GM21360 (cell line): ENCODE data around the gene PTPRN2.
"Not testable (repeated sequence)": the region's sequence is repeated elsewhere in the genome, so short reads cannot be mapped to it uniquely, and the experiment has no call there.

Experiments
- ATAC-seq: cut with Tn5 transposase; IDR thresholded peaks from one replicate; pipeline ENCODE4 v1.9.1; 2021; ENCODE audit warnings: mild to moderate bottlenecking, moderate library complexity; ENCODE audit not compliant: unreplicated experiment

The PTPRN2 gene

DNA sequence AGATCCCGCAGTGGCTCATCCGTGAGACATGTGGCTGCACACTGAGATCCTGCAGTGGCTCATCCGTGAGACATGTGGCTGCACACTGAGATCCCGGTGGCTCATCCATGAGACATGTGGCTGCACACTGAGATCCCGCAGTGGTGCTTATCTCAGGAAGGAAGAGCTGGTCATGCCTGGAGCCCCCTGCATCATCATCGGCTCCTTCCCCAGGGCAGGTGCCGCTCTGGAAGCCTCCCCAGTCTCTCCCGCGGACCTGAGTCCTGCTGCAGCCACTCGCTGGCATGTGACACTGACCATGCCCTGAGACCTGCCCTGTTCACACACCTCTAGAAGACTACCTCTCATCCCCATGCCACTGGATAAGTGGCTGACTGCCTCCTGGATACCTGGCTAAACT, 181.3 kb downstream of the PTPRN2 start:
- ATAC-seq = no peak

DNA sequence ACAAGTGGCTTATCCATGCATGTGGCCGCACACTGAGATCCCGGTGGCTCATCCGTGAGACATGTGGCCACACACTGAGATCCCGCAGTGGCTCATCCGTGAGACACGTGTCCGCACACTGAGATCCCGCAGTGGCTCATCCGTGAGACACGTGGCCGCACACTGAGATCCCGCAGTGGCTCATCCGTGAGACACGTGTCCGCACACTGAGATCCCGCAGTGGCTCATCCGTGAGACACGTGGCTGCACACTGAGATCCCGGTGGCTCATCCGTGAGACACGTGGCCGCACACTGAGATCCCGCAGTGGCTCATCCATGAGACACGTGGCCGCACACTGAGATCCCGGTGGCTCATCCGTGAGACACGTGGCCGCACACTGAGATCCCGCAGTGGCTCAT, 181.9 kb downstream of the PTPRN2 start:
- ATAC-seq = not testable (repeated sequence)

DNA sequence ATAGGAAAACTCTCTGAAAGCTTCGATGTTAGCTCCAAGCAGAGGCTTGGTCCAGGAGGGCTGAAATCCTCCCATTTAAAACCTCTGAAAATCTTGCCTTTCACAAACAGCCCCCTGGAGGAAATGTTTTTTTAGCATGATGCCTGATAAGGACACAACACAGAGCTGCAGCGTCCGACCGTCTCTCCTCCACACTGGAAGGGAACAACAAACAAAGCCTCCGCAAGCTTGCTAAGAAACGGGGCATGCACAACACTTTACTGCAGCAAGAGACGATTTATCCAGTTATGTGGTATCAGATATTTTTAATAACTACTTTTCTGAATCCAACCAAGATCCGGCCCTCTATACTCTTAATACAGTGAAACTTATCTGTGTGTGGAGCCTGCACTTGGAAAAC, 182.3 kb downstream of the PTPRN2 start:
- no peak for ATAC-seq

DNA sequence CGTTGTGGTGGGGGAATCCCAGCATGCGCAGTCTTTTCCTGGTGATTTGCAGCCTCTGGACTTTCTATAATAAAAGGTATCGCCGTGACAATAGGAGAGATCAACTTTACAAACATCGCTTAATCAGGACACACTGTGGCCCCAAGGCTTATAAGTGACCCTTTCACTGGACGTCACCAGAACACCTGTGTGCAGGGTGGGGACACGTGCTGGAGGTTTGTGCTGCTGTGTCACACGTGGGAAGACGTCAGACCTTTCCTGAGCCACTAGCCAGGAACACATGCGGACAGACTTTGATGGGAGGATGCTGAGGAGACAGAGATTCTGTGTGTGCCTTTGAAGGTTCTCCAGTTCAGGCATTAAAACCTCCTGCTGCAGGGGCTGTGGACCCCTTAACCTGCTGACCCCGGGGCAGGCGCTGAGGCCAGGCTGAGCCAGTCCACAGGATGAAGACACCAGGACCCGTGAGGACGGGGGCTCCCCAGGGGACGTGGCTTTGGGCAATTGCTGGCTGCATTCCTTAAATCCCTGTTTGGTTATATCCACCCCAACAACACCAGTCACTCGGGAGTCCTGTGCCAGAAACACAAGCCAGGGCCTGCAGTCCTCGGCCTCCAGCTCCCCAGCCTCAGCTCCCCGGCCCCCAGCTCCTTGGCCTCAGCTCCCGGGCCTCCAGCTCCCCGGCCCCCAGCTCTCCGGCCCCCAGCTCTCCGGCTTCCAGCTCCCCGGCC, 183.4 kb downstream of the PTPRN2 start:
- ATAC-seq = no peak

DNA sequence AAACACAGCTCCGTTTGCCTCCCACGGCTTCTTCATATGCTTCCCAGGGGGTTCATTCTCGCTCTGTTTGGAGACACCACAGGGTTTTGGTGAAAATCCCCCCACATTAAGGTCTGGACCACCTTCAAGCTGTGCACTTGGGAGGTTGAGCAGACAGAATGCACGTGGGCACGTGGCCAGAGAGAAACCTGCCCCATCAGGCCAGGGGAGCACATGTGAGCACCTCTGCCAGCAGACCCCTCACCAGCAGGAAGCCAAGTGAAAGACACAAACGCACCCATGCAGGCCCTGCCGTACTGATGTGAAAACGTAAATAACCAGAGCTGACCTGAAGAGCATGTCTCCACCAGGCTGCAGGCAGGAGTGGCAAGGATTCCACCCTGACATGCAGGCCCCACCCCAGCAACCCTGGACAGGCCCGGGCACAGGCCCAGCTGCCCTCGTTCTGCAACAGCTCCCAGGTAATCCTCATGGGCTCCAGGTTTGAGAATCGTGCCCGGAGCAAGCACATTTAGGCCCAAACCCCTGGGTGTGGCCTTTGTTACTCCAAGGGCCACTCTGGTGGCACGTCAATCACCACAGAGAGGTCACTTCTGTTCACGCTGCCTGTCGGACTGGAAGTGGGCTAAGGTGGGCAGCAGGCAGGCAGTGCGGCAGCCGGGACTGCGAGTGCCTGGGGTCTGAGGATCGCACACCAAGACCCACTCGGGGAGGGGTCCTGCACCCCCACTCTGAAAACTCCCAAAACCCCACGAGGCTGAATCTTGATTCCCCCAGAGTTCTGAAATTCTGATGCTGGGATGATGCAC, 184.4 kb downstream of the PTPRN2 start:
- ATAC-seq = no peak

DNA sequence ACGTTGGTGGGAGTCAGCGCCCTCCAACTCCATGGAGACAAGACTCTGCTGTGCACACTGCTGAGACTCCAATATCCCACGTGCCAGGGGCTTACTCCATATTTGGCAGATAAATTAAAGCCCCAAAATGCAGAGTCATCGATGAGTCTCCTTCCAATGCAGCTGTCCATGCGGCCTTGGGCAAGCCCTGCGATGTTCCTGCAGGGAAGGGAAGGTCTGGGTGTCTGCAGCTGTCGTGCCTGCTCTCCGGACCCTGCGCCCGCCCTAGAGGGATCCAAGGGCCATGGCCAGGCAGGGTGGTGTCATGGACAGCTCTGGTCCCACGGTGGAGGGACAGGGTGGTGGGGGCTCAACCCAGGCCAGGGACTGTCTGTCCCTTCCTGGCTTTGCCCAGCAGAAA, 185.2 kb downstream of the PTPRN2 start:
- no peak for ATAC-seq

DNA sequence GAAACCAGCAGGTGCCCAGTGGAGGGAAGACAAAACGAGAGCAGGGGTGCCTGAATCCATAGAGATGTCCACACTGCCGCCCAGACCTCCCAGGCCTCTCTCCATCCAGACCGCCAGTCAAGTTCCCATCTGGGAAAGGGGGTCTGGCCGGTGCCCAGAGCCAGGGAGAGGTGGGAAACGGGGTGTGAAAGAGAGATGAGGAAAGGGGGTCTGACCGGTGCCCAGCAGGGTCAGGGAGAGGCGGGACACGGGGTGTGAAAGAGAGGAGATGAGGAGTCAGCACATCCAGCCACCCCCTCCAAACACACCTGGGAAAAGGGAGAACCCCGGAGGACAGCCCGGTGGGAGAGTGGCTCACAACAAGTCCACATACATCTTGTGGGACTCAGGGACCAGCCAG, 185.8 kb downstream of the PTPRN2 start:
- ATAC-seq = no peak

DNA sequence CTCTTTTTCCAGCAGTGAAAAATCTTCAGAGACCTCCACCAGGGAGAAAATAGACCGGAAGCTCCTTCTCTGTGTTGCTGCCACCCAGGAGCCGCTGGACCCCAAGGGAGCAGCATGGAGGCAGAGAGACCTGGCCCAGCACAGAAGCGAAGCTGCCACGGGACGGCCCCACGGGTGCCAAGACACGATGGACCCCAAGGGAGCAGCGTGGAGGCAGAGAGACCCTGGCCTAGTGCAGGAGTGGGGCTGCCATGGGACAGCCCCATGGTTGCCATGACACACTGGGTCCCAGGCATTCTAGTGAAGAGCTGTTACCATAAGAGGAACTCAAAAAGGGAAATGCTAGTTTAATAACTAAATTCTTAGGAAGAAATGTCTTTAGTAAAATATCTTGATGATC, 186.3 kb downstream of the PTPRN2 start:
- no peak for ATAC-seq

DNA sequence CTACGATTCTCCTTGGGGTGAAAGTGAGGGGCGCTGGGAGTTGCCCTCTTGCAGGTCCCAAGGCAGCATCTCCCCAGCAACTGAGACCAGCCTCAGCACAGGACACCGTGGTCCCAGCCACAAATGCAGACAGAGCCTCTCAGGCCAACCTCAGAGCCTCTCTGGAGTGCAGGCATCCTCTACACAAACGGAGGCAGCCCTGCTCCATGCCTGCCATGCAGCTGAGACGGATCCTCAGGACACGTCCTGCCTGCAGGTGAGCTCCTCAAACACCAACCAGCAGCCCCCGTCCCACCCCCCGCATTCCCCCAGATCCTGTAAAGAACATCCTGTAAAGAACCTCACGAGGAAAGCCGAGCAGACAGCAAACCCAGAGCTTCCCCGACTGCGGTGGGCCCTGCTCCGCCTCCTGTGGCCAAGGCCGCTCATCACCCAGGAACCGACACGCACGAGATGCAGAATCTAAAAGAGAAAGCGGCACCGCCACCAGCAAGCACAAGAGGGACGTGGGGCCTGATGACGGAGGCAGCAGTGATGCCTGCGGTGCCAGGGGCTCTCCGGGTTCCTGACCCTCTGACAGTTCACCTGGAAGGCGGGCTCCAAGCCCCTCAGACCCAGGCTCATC, 186.9 kb downstream of the PTPRN2 start:
- no peak for ATAC-seq

DNA sequence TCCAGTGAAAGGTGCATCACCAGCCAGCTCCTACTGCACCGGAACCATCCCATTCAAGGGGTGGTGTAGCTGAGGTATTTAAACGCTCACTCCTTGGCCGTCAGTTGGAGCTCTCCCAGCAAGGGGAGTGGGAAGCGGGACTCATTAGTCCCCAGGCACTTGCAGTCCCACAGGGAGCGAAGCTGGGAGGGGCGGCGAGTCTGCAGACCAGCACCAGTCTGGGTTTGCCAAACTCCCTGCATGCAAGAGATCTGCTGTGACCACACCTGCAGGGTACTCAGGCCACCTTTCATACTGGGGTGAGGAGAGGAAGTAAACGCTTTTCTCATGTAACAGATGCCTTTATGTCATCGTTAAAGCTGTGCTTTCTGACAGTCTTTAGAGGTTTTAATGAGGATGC, 187.9 kb downstream of the PTPRN2 start:
- ATAC-seq = no peak

DNA sequence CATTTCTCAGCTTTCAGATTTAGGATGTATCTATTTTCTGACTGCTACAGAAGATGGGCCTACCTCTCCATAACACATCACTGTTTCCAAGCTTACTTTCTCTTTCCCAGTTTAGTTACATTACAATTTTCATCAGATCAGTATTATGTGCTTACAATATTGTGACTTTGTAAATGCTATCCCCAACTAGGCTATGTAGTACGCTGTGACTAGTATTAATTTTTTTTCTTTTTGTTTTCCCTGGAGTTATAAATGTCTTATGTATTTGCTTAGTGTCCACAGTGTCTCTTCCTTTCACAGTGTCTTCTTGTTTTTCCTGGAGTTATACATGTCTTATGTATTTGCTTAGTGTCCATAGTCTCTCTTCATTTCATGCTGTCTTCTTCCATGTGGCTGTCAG, 188.9 kb downstream of the PTPRN2 start:
- ATAC-seq = no peak

DNA sequence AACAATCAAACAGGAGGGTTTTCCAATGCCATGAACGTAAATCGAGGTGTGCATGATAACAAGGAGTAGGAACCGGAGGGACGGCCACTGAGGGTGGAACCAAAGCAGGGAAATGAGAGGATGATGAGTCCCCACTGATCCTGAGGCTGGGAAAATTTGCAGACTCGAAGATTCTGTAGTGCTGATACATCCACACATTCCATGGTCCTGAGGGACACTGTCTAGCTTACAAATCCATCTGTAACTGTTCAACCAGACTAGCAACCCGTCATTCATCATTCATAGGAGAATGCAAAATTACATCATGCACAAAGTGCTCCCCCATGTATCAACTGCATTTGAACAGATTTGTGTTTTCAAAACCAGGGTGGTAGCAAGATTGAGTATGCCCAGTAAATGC, 189.7 kb downstream of the PTPRN2 start:
- no peak for ATAC-seq

DNA sequence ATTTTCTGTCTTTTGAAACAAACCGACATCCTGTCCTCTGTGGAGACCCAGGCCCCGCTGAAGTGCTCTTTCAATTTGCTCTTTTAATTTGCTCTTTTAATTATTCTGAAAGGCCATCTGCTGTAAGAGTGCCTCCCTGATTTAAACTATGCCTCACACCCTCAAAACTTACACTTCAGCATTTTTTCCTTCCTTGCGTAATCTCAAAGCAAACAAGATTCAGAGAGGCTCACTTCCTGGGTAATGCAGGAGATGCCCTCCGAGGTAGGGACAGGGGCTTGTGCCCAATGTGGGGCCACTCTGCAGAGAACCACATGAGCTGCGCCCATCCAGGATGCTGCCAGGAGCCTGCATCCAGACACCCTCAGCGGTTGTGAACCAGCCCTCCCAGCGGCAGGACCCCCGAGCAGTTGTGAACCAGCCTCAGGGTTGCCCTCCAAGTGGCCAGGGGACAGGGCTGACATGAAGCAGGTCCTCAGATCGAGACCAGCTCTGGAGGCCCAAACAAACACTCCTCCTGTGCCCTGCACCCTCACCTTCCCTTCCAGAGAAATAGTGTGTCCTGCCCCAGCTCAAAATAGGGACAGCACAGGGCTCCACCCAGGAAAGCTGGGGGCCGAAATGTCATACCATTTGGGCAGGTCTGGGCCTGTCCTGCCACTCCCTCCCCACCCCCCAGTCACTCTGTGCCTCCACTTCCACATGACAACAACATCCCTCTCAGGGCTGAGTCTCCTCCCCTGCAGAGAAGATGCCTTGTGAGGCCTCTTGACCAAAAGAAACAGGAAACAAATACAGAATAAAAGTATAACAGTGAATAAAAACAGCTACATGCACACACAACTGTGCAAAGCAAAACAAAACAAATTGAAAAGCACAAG, 190.4 kb downstream of the PTPRN2 start:
- ATAC-seq = no peak

DNA sequence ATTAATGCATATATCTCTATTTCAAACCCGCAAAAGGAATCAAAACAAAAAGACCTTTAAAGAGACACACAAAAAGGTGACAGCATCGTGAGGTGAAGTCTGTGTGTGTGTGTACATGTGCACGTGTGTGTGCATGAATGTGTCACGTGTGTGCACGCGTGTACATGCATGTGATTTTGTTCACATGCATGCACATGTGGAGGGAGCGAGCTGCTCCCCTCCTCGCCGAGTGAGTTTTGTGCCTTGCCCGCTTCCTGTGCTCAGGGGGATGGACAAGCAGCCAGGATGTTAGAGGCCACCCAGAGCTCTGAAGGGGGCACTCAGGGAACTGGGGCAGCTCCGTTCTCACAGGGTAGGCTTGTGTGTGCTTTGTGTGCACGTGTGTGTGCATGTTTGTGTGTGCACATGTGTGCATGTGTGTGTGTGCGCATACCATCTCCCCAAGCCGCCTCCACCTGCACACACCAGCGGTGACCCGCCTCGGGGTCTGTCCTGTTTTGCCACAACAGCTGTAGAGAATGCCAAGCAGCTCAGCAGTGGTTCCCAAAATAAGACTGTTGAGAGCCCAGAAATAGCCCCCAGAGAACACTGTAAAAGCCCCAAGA, 191.2 kb downstream of the PTPRN2 start:
- ATAC-seq = no peak

DNA sequence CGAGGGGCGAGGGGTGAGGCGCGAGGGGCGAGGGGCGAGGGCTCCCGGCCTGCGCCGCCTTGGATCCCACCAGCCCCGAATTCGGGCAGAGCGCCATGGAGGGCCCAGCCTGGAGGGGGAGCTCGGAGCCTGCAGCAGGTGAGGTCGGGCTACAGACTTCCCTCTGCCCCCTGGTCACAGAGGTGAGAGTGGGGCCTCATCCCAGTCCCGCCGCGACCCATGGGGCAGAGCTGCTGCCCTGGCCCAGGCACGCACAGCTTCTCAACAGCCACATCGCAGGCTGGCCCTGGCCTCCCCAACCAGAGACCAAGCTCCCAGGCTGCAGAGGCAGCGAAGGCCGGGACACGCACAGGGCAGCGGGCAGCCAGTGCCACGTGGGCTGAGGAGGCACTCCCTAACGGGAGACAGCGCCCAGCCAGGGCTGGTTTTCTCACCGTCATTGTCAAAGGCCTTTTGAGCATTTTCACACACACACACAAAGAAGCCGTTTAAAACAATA, 191.8 kb downstream of the PTPRN2 start:
- ATAC-seq = no peak

DNA sequence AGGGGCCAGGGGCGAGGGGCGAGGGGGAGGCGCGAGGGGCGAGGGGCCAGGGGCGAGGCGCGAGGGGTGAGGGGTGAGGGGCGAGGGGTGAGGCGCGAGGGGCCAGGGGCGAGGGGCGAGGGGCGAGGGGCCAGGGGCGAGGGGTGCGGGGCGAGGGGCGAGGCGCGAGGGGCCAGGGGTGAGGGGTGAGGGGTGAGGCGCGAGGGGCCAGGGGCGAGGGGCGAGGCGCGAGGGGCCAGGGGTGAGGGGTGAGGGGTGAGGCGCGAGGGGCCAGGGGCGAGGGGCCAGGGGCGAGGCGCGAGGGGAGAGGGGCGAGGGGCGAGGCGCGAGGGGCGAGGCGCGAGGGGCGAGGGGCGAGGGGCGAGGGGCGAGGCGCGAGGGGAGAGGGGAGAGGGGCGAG, 192.3 kb downstream of the PTPRN2 start:
- no peak for ATAC-seq

DNA sequence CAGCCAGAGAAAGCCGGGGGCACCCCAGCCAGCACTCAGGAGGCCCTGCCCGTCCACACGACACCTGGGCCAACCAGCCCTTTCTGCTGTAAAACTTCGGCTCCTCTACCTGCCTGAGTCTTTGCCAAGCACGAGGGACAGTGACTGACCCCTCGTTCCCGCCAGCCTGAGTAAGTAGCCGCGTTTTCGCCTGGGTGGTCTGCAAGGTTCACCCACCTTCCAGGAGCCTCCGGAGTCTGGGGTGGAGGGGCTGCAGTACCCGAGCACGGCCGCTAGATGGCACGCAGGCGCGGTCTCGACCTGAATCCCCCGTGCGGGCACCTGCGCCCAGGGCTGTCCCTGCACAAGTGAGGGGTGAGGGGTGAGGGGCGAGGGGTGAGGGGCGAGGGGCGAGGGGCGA, 192.7 kb downstream of the PTPRN2 start:
- no peak for ATAC-seq

DNA sequence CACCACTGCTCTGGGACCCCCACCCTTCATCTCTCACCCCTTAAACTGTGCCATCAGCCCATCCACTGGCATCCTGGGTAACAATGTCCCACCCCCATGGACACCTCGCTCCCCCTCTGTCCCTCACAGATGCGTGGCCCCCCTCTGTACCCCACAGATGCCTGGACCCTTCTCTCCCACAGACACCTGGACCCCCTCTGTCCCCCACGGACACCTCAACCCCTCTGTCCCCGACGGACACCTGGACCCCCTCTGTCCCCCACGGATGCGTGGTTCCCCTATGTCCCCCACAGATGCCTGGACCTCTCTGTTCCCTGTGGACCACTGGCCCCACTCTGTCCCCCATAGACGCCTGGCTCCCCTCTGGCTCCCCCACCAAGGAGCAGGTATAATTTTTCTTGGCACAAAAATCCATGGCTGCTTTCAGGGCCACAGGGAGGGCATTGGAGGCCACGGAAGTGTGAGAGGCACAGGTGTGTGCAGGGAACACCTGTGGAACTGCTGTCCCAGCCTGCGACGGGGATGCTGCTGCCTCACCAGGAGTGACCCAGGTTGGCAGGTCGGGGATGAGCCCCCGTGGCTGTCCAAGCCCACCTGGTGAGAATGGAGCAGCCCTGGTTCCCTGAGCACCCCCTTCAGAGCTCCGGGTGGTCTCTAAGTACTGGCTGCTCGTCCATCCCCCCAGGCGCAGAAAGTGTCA, 193.5 kb downstream of the PTPRN2 start:
- ATAC-seq = no peak

DNA sequence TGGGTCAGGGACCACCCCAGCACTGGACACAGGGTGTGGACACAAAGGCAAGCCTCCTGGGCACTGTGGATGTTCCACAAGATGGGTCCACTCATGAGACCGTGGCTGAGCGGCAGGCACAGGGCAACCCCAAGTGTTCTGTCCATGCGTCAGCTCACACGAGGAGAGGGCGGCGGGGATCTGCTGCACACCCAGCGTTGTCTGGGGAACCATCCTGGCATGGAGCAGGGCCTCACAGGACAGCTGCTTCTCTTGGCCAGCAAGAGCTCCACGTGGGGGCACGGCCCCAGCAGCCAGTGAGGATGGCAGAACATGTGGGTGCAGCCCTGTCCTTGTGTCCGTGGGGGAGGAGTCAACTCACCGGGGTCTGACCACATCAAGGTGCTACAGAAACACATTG, 195.4 kb downstream of the PTPRN2 start:
- ATAC-seq = no peak

DNA sequence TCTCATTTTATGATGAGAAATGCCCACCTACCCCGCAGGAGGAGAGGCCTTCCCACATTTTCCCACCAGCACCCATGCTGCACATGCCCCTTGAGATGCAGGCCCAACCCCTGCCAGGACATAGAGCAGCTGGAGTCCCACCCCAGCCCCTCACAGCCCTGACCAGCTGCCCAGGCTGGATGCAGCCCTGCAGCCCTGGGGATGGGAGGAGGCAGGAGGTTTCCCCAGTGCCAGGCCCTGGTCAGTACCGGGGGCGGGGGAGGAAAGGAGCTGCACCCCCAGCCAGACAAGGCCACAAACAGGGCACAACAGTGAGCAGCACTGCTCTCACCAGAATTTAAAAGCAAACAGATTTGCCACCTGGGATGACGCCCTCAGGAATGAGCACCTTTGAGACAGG, 196.1 kb downstream of the PTPRN2 start:
- no peak for ATAC-seq
